Breast epithelium (tissue), 4 donors: Measurements from ENCODE around the gene IQGAP3. TPM values are rescaled to one million over a fixed set of nuclear protein-coding genes. Genes with fewer than 3 reads are reported as not detected.

ENCODE experiments used
- DNase-seq, 2 donors: peaks; one replicate each; pipeline ENCODE4 v3.0.0-alpha.2; 2019; ENCODE audit warnings: low spot score in 2 of 2
- H3K27ac ChIP-seq, 2 donors: fragments of 200-600 bp; sonication (generic) in 1 of 2; one replicate each; pipeline ENCODE4 v1.5.1; 2016 to 2019; ENCODE audit warnings: mild to moderate bottlenecking in 1 of 2
- H3K27me3 ChIP-seq, 2 donors: fragments of 200-600 bp; sonication (generic) in 1 of 2; one replicate each; pipeline versions ENCODE4 v1.5.1 to v1.6.0; 2017 to 2019; ENCODE audit warnings: control low read depth in 1 of 2, mild to moderate bottlenecking in 1 of 2
- H3K36me3 ChIP-seq: fragments of 200-600 bp; one replicate; pipeline ENCODE4 v1.5.1; 2019
- H3K4me1 ChIP-seq, 2 donors: fragments of 200-600 bp; sonication (generic); one replicate each; pipeline ENCODE4 v1.5.1; 2016 to 2019; ENCODE audit warnings: control low read depth in 1 of 2
- H3K4me3 ChIP-seq, 3 donors: fragments of 200-600 bp; sonication (generic); 1 replicate in 2 of 3; 2 replicates in 1 of 3; pipeline ENCODE4 v1.5.1; 2016 to 2019; ENCODE audit warnings: mild to moderate bottlenecking in 3 of 3, moderate library complexity in 2 of 3
- H3K9me3 ChIP-seq, 2 donors: fragments of 200-600 bp; sonication (generic) in 1 of 2; one replicate each; pipeline ENCODE4 v1.5.1; 2016 to 2019; ENCODE audit warnings: control low read depth in 1 of 2
- POLR2A ChIP-seq: fragments of 450-650 bp; IDR thresholded peaks from one replicate; pipeline ENCODE4 v1.6.1; 2016; ENCODE audit warnings: antibody characterized with exemption, mild to moderate bottlenecking, moderate library complexity
- POLR2AphosphoS5 ChIP-seq, 3 donors: sonication (generic); formaldehyde crosslinking; IDR thresholded peaks; one replicate each; pipeline ENCODE4 v1.6.1; 2017; ENCODE audit warnings: antibody characterized with exemption in 3 of 3
- intact Hi-C: fragments of 100-400 bp; cut with DNase I; formaldehyde crosslinking; loops from one replicate; pipeline ENCODE4 v1.15.1; 2023; ENCODE audit warnings: low total_unique reads
- total RNA-seq, 3 donors: library from RNA; depleted of rRNA; stranded (reverse); fragments of >200 nt; gene quantifications; one replicate each; pipeline ENCODE4 v1.1.0, GENCODE V29; 2016
- TF ChIP-seq, protein P1 (sequence below), 3 donors: fragments of 450-650 bp; IDR thresholded peaks; one replicate each; pipeline ENCODE4 v1.5.1; 2016 to 2017; ENCODE audit warnings: antibody characterized with exemption in 3 of 3, mild to moderate bottlenecking in 3 of 3, moderate library complexity in 3 of 3

Gene IQGAP3
- total RNA-seq, 3 donors from 2014 or later, result under 0.01 to 1.4 (median 0.15) TPM

- TF ChIP-seq POLR2AphosphoS5 (IDR thresholded peaks at IDR 0.05) (no peak), POLR2A (no peak)
- TF ChIP-seq, protein P1, sequence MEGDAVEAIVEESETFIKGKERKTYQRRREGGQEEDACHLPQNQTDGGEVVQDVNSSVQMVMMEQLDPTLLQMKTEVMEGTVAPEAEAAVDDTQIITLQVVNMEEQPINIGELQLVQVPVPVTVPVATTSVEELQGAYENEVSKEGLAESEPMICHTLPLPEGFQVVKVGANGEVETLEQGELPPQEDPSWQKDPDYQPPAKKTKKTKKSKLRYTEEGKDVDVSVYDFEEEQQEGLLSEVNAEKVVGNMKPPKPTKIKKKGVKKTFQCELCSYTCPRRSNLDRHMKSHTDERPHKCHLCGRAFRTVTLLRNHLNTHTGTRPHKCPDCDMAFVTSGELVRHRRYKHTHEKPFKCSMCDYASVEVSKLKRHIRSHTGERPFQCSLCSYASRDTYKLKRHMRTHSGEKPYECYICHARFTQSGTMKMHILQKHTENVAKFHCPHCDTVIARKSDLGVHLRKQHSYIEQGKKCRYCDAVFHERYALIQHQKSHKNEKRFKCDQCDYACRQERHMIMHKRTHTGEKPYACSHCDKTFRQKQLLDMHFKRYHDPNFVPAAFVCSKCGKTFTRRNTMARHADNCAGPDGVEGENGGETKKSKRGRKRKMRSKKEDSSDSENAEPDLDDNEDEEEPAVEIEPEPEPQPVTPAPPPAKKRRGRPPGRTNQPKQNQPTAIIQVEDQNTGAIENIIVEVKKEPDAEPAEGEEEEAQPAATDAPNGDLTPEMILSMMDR (IDR thresholded peaks at IDR 0.05), result no peak
- Histone ChIP-seq H3K9me3 (no peaks in the 10 kb centered on the region), H3K4me1 (peaks cover 43 to 72% of the 10 kb centered on the region in 2 donors), H3K4me3 (peak overlapping the region in 2 of 3 donors; percentile 1 to 45), H3K27ac (peak overlapping the region; percentile 68 to 87), H3K27me3 (no peaks in the 10 kb centered on the region), H3K36me3 (no peaks in the 10 kb centered on the region)
- peak in 1 of 2 donors; percentile 79 for DNase-seq
- intact Hi-C loops, result loop anchor here (10.0 kb wide), 1 partner anchor 172 kb away; no protein-coding TSS in a partner anchor
Observed at GRCh38 chr1:156493154-156493631, 79.2 kb downstream of the IQGAP3 start.

DNA sequence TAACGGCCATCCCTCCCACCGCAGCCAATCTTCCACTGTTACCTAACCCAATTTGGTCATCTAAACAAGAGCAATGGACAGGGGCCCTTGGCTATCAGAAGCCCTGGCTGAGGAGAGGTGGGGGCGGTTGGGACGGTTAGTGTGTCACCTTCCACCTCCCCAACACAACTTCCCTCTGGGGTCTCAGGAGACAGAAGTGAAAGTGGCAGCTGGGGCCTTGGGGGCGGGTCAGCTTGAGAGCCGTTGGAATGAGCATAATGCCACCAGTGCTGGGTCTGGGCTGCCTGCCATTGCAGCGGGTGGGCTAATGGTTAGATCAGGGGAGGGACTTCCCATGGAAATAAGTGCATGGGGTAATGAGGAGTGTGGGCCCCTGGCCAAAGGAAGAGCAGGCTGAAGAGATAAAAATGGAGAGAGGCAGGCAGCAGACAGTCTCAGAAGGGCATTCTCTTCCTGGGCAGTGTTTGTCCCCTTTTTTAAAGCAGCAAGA is 79.7 kb downstream of the IQGAP3 start:
- peaks cover 43 to 67% of the 10 kb centered on the region in 2 donors for H3K4me1 ChIP-seq
- DNase-seq, result no peak
- intact Hi-C loops, result loop anchor here (10.0 kb wide), 1 partner anchor 172 kb away; no protein-coding TSS in a partner anchor
- no peaks in the 10 kb centered on the region for H3K9me3 ChIP-seq
- TF ChIP-seq POLR2AphosphoS5 (IDR thresholded peaks at IDR 0.05), result no peak
- TF ChIP-seq, protein P1 (IDR thresholded peaks at IDR 0.05), result no peak
- TF ChIP-seq POLR2A, result no peak
- no peaks in the 10 kb centered on the region for H3K27me3 ChIP-seq
- peak overlapping the region; percentile 68 to 87 for H3K27ac ChIP-seq
- H3K36me3 ChIP-seq, result no peaks in the 10 kb centered on the region
- H3K4me3 ChIP-seq, result peak overlapping the region in 2 of 3 donors; percentile 1 to 45

GRCh38 chr1:156492013-156492590 is 80.3 kb downstream of the IQGAP3 start:
- TF ChIP-seq POLR2A, result no peak
- TF ChIP-seq, protein P1 (IDR thresholded peaks at IDR 0.05), result no peak
- no peak for TF ChIP-seq POLR2AphosphoS5 (IDR thresholded peaks at IDR 0.05)
- Histone ChIP-seq H3K36me3 (no peaks in the 10 kb centered on the region), H3K27ac (peak overlapping the region; percentile 68 to 87), H3K4me1 (peaks cover 43 to 62% of the 10 kb centered on the region in 2 donors), H3K27me3 (no peaks in the 10 kb centered on the region), H3K4me3 (peak overlapping the region in 1 of 3 donors; percentile 45), H3K9me3 (no peaks in the 10 kb centered on the region)
- intact Hi-C loops, result loop anchor here (10.0 kb wide), 1 partner anchor 173 kb away; no protein-coding TSS in a partner anchor
- DNase-seq, result no peak

- no peak for DNase-seq
- no peak for TF ChIP-seq POLR2A
- no peak for TF ChIP-seq POLR2AphosphoS5 (IDR thresholded peaks at IDR 0.05)
- TF ChIP-seq, protein P1 (IDR thresholded peaks at IDR 0.05), result no peak
- peaks cover 43 to 54% of the 10 kb centered on the region in 2 donors for H3K4me1 ChIP-seq
- no peaks in the 10 kb centered on the region for H3K27me3 ChIP-seq
- peak overlapping the region in 2 of 3 donors; percentile 1 to 52 for H3K4me3 ChIP-seq
- H3K36me3 ChIP-seq, result no peaks in the 10 kb centered on the region
- no peaks in the 10 kb centered on the region for H3K9me3 ChIP-seq
- intact Hi-C loops, result loop anchor here (10.0 kb wide), 1 partner anchor 173 kb away; no protein-coding TSS in a partner anchor
- H3K27ac ChIP-seq, result peak overlapping the region; percentile 68 to 87
Observed at GRCh38 chr1:156491151-156491949, 81.0 kb downstream of the IQGAP3 start.
